Fibroblast of lung (primary cell): Measurements from ENCODE around the gene GNG13. TPM values are rescaled to one million over a fixed set of nuclear protein-coding genes. Genes with fewer than 3 reads are reported as not detected.

Experiments
- DNase-seq, 2 donors: peaks; one replicate each; pipeline versions ENCODE4 v3.0.0 to v3.0.0-alpha.2; 2010; ENCODE audit warnings: low read depth in 2 of 2
- H2AFZ ChIP-seq: 2 replicates; pipeline ENCODE4 v1.5.1; 2012; ENCODE audit warnings: low read length, control low read depth, inconsistent platforms
- H3K27ac ChIP-seq: 2 replicates; pipeline ENCODE4 v1.5.1; 2011; ENCODE audit warnings: low read length, control low read depth; ENCODE audit not compliant: insufficient read depth
- H3K27me3 ChIP-seq: 2 replicates; pipeline ENCODE4 v1.5.1; 2011; ENCODE audit warnings: mild to moderate bottlenecking, low read length; ENCODE audit not compliant: control insufficient read depth, insufficient read depth
- H3K36me3 ChIP-seq: 2 replicates; pipeline ENCODE4 v1.5.1; 2011; ENCODE audit warnings: low read length; ENCODE audit not compliant: control insufficient read depth, insufficient read depth
- H3K4me1 ChIP-seq: 2 replicates; pipeline ENCODE4 v1.5.1; 2011; ENCODE audit warnings: low read length; ENCODE audit not compliant: control insufficient read depth, insufficient read depth; ENCODE audit errors: extremely low read depth
- H3K4me2 ChIP-seq: 2 replicates; pipeline ENCODE4 v1.5.1; 2011; ENCODE audit warnings: low read length, control low read depth; ENCODE audit not compliant: insufficient read depth; ENCODE audit errors: extremely low read depth
- H3K4me3 ChIP-seq, 4 experiments: fragments of 200-600 bp in 1 of 4; sonication (generic) in 1 of 4; replicated peaks in 1 of 4; 2 replicates each; pipeline ENCODE4 v1.5.1; 2011 to 2016; ENCODE audit warnings: low read length in 4 of 4, low read depth in 3 of 4, mild to moderate bottlenecking in 3 of 4, control low read depth in 2 of 4, inconsistent platforms in 1 of 4, mixed read lengths in 1 of 4; ENCODE audit not compliant: insufficient read depth in 1 of 4; ENCODE audit errors: control extremely low read depth in 1 of 4
- H3K79me2 ChIP-seq: 2 replicates; pipeline ENCODE4 v1.5.1; 2012; ENCODE audit warnings: mild to moderate bottlenecking, low read length, inconsistent platforms; ENCODE audit not compliant: control insufficient read depth, insufficient read depth
- H3K9ac ChIP-seq: 2 replicates; pipeline ENCODE4 v1.5.1; 2011; ENCODE audit warnings: mild to moderate bottlenecking, low read length, control low read depth; ENCODE audit not compliant: insufficient read depth
- H3K9me3 ChIP-seq: 2 replicates; pipeline ENCODE4 v1.5.1; 2012; ENCODE audit warnings: low read depth, low read length; ENCODE audit not compliant: control insufficient read depth, insufficient read depth
- H4K20me1 ChIP-seq: 2 replicates; pipeline ENCODE4 v1.5.1; 2011; ENCODE audit warnings: low read length; ENCODE audit not compliant: control insufficient read depth, insufficient read depth; ENCODE audit errors: extremely low read depth
- EZH2 ChIP-seq: IDR thresholded peaks from 2 replicates; pipeline ENCODE4 v1.5.1; 2012; ENCODE audit warnings: low read length, control low read depth, mild to moderate bottlenecking; ENCODE audit errors: missing control alignments
- polyA plus RNA-seq, 2 donors: library from polyadenylated mRNA; depleted of rRNA in 1 of 2; stranded (reverse) in 1 of 2; unstranded in 1 of 2; fragments of >200 nt; gene quantifications; 2 replicates each; pipeline ENCODE4 v1.2.1, GENCODE V29; 2011 to 2012; ENCODE audit warnings: missing spikeins in 1 of 2
- total RNA-seq: library from RNA; depleted of rRNA; stranded (reverse); fragments of >200 nt; gene quantifications from 2 replicates; pipeline ENCODE4 v1.2.1, GENCODE V29; 2014
- TF ChIP-seq, protein P1 (sequence below), 2 donors: IDR thresholded peaks in 1 of 2; conservative IDR thresholded peaks in 1 of 2; 1 replicate in 1 of 2; 2 replicates in 1 of 2; pipeline ENCODE4 v1.5.1; 2011 to 2012; ENCODE audit warnings: low read length in 2 of 2, control low read depth in 1 of 2, inconsistent platforms in 1 of 2, low read depth in 1 of 2, mild to moderate bottlenecking in 1 of 2

GNG13 gene
- total and polyA plus RNA-seq, 2 donors (not counting 1 experiment from before 2014, with no cell fraction given): not detected

DNA sequence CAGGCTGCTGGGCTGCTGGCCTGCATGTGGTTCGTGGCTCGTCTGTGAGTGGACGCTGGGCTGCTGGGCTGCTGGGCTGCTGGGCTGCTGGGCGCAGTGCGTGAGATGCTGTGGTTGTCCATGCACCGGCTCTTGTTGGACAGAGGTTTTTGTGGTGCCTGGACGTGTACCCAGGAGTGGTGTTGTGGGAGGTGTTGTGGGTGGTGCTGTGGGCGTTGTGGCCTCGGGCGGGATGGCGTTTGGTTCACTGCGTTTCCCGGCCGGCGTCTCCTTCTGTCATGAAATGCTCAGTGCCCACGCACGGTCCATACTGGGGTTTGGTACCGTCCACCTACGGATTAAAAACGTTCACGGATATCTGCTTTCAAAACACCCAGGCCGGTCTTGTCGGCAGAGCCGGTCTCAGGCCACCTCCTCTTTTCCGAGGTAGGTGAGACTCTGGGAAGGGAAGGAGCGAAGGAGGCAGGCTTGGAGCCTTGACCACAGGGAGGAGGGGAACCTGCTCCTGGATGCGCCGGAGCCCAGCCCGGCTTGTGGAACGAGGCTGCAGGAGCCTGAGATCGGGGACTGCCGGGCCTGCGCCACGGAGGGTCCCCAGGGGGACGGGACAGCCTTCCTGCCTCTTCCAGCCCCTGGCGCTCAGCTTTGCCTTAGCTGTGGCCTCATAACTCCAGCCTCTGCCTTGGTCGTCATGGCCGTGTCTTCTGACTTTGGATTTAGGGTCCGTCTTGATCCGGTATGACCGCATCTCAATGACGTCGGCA lies 29.8 kb upstream of the GNG13 start:
- no peaks in the 10 kb centered on the region for H4K20me1 ChIP-seq
- H3K36me3 ChIP-seq: no peaks in the 10 kb centered on the region
- no peak overlapping the region for H3K4me2 ChIP-seq
- H3K4me1 ChIP-seq: no peaks in the 10 kb centered on the region
- H2AFZ ChIP-seq: no peak overlapping the region
- H3K79me2 ChIP-seq: no peaks in the 10 kb centered on the region
- H3K27ac ChIP-seq: no peak overlapping the region
- H3K27me3 ChIP-seq: no peaks in the 10 kb centered on the region
- no peak overlapping the region for H3K9ac ChIP-seq
- DNase-seq: no peak
- H3K9me3 ChIP-seq: no peaks in the 10 kb centered on the region
- TF ChIP-seq EZH2: no peak
- TF ChIP-seq, protein P1, sequence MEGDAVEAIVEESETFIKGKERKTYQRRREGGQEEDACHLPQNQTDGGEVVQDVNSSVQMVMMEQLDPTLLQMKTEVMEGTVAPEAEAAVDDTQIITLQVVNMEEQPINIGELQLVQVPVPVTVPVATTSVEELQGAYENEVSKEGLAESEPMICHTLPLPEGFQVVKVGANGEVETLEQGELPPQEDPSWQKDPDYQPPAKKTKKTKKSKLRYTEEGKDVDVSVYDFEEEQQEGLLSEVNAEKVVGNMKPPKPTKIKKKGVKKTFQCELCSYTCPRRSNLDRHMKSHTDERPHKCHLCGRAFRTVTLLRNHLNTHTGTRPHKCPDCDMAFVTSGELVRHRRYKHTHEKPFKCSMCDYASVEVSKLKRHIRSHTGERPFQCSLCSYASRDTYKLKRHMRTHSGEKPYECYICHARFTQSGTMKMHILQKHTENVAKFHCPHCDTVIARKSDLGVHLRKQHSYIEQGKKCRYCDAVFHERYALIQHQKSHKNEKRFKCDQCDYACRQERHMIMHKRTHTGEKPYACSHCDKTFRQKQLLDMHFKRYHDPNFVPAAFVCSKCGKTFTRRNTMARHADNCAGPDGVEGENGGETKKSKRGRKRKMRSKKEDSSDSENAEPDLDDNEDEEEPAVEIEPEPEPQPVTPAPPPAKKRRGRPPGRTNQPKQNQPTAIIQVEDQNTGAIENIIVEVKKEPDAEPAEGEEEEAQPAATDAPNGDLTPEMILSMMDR (conservative IDR thresholded peaks at IDR 0.05 in 1 of 2, IDR thresholded peaks at IDR 0.05 in 1 of 2; ENCODE audit: low read depth in 1 of 2, low read length in 2 of 2): no peak
- no peak overlapping the region for H3K4me3 ChIP-seq

DNA sequence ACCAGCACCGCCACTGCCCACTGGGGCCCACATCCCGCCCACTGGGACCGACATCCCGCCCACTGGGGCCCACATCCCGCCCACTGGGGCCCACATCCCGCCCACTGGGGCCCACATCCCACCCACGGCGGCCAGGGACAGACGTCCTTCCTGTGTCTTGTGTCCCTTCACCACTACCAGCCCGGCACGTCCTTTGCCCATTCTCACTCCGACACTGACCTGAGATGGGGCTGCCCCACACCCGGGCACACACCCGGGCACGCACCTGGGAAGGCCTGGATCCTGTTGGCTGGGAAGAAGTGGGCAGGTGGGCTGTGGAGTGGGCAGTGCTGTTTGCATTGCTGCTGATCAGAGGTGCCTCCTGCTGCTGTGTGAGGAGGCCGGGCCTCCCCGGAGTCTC lies 28.4 kb upstream of the GNG13 start:
- H3K4me2 ChIP-seq: no peak overlapping the region
- H3K4me1 ChIP-seq: no peaks in the 10 kb centered on the region
- H3K4me3 ChIP-seq: no peak overlapping the region
- no peaks in the 10 kb centered on the region for H4K20me1 ChIP-seq
- no peak overlapping the region for H3K27ac ChIP-seq
- no peak overlapping the region for H2AFZ ChIP-seq
- no peaks in the 10 kb centered on the region for H3K79me2 ChIP-seq
- no peaks in the 10 kb centered on the region for H3K27me3 ChIP-seq
- no peak overlapping the region for H3K9ac ChIP-seq
- no peaks in the 10 kb centered on the region for H3K36me3 ChIP-seq
- no peaks in the 10 kb centered on the region for H3K9me3 ChIP-seq
- no peak for TF ChIP-seq EZH2
- TF ChIP-seq, protein P1 (conservative IDR thresholded peaks at IDR 0.05 in 1 of 2, IDR thresholded peaks at IDR 0.05 in 1 of 2; ENCODE audit: low read depth in 1 of 2, low read length in 2 of 2): no peak
- no peak for DNase-seq

DNA sequence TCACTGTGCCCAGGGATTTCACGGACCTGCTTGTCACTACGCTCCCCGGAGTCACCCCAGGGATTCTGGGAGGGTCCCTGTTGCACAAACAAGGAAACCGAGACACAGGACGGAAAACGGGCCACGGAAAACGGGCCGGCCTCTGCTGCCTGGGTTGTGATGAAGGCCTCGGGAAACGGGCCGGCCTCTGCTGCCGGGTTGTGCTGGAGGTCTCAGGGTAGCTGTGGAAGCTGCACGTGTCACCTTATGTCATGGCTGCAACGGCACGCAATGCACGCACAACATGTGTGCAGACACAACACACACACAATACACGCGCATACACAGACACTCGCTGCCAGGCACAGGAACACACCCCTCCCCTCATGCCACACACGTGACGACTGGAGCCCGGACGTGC lies 27.0 kb upstream of the GNG13 start:
- H3K4me2 ChIP-seq: no peak overlapping the region
- TF ChIP-seq EZH2: no peak
- TF ChIP-seq, protein P1 (conservative IDR thresholded peaks at IDR 0.05 in 1 of 2, IDR thresholded peaks at IDR 0.05 in 1 of 2; ENCODE audit: low read depth in 1 of 2, low read length in 2 of 2): no peak
- no peaks in the 10 kb centered on the region for H3K9me3 ChIP-seq
- no peak overlapping the region for H3K27ac ChIP-seq
- no peaks in the 10 kb centered on the region for H3K79me2 ChIP-seq
- H3K27me3 ChIP-seq: no peaks in the 10 kb centered on the region
- no peak overlapping the region for H2AFZ ChIP-seq
- H3K4me1 ChIP-seq: no peaks in the 10 kb centered on the region
- DNase-seq: no peak
- no peak overlapping the region for H3K9ac ChIP-seq
- no peaks in the 10 kb centered on the region for H3K36me3 ChIP-seq
- no peak overlapping the region for H3K4me3 ChIP-seq
- no peaks in the 10 kb centered on the region for H4K20me1 ChIP-seq
